Loucy (cell line): ENCODE data around the gene BMP6.

ENCODE experiments used
- EZH2phosphoT487 ChIP-seq: fragments of 200-600 bp; IDR thresholded peaks from 2 replicates; pipeline ENCODE4 v1.6.1; 2018; ENCODE audit warnings: antibody characterized with exemption, mild to moderate bottlenecking, moderate library complexity, borderline replicate concordance
- TF ChIP-seq, protein P1 (sequence below): fragments of 200-600 bp; sonication (generic); conservative IDR thresholded peaks from 2 replicates; pipeline ENCODE4 v1.5.1; 2014; ENCODE audit warnings: mild to moderate bottlenecking, antibody characterized with exemption, low read length

DNA sequence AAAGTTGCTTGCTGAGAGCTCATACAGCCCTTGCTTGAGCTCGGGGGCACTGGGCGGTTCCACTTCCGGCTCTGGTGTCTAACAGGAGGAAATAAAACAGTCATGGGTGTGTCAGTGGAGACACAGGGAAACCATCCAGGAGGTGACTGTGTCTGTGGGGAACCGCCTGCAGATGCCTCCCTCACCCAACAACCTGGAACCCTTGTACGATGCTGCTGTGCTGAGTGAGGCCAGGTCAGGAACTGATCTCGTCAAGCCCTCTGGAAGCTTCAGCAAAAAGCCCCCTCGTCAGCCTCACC, 169.2 kb downstream of the BMP6 start:
- TF ChIP-seq, protein P1, sequence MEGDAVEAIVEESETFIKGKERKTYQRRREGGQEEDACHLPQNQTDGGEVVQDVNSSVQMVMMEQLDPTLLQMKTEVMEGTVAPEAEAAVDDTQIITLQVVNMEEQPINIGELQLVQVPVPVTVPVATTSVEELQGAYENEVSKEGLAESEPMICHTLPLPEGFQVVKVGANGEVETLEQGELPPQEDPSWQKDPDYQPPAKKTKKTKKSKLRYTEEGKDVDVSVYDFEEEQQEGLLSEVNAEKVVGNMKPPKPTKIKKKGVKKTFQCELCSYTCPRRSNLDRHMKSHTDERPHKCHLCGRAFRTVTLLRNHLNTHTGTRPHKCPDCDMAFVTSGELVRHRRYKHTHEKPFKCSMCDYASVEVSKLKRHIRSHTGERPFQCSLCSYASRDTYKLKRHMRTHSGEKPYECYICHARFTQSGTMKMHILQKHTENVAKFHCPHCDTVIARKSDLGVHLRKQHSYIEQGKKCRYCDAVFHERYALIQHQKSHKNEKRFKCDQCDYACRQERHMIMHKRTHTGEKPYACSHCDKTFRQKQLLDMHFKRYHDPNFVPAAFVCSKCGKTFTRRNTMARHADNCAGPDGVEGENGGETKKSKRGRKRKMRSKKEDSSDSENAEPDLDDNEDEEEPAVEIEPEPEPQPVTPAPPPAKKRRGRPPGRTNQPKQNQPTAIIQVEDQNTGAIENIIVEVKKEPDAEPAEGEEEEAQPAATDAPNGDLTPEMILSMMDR = no peak
- TF ChIP-seq EZH2phosphoT487 = no peak
